HepG2 (cell line): ENCODE data around the gene AMDHD1. TPM values are rescaled to one million over a fixed set of nuclear protein-coding genes. Genes with fewer than 3 reads are reported as not detected.
A peak's percentile ranks its signal among the peaks of the same experiment; 100 is the strongest.

Experiments used
- ADNP ChIP-seq: sonication (generic); formaldehyde crosslinking; IDR thresholded peaks from 2 replicates; pipeline ENCODE4 v1.4.0; 2020; ENCODE audit warnings: missing genetic modification reagents
- FOXK1 ChIP-seq: sonication (generic); formaldehyde crosslinking; IDR thresholded peaks from 2 replicates; pipeline ENCODE4 v1.4.0; 2020; ENCODE audit warnings: low read depth, missing genetic modification reagents, borderline replicate concordance
- FOXO1 ChIP-seq: sonication (generic); formaldehyde crosslinking; IDR thresholded peaks from 2 replicates; pipeline ENCODE4 v1.4.0; 2020; ENCODE audit warnings: missing genetic modification reagents
- HNRNPH1 ChIP-seq: fragments of 200-400 bp; formaldehyde crosslinking; optimal IDR thresholded peaks from 2 replicates; pipeline ENCODE3; 2017; ENCODE audit warnings: mild to moderate bottlenecking, low read depth, low read length
- KDM2A ChIP-seq: sonication (generic); formaldehyde crosslinking; IDR thresholded peaks from 2 replicates; pipeline ENCODE4 v1.4.0; 2020; ENCODE audit warnings: low read depth, missing genetic modification reagents, borderline replicate concordance
- KDM5A ChIP-seq: fragments of 200-600 bp; sonication (generic); IDR thresholded peaks from 2 replicates; pipeline ENCODE4 v1.7.0; 2018; ENCODE audit warnings: antibody characterized with exemption, mild to moderate bottlenecking, low read length, borderline replicate concordance
- RBM22 ChIP-seq: fragments of 200-400 bp; formaldehyde crosslinking; optimal IDR thresholded peaks from 2 replicates; pipeline ENCODE3; 2017; ENCODE audit warnings: mild to moderate bottlenecking, low read length, moderate library complexity
- SALL2 ChIP-seq: sonication (generic); formaldehyde crosslinking; IDR thresholded peaks from 2 replicates; pipeline ENCODE4 v1.8.1; 2023; ENCODE audit warnings: mild to moderate bottlenecking, missing genetic modification reagents, inconsistent platforms
- ZFAT ChIP-seq: sonication (generic); formaldehyde crosslinking; conservative IDR thresholded peaks from 2 replicates; pipeline ENCODE4 v1.8.1; 2023; ENCODE audit warnings: missing genetic modification reagents, inconsistent platforms
- ZFYVE20 ChIP-seq: sonication (generic); formaldehyde crosslinking; IDR thresholded peaks from 2 replicates; pipeline ENCODE4 v1.8.0; 2023; ENCODE audit warnings: low read depth, mild to moderate bottlenecking, moderate library complexity, missing genetic modification reagents, borderline replicate concordance
- ZIK1 ChIP-seq: sonication (generic); formaldehyde crosslinking; IDR thresholded peaks from 2 replicates; pipeline ENCODE4 v1.5.0; 2020; ENCODE audit warnings: mild to moderate bottlenecking, low read depth, missing genetic modification reagents, borderline replicate concordance
- ZNF674 ChIP-seq: sonication (generic); formaldehyde crosslinking; IDR thresholded peaks from 2 replicates; pipeline ENCODE4 v1.5.0; 2020; ENCODE audit warnings: low read depth, mild to moderate bottlenecking, missing genetic modification reagents
- polyA plus RNA-seq, 8 experiments: library from polyadenylated mRNA; depleted of rRNA in 3 of 8; stranded (reverse) in 7 of 8; unstranded in 1 of 8; fragments of >200 nt; fragmentation: Illumina TruSeq in 4 of 8; extraction: Trizol in 4 of 8; gene quantifications; 2 replicates each; pipeline versions ENCODE4 v1.2.1 to v1.2.3, GENCODE V29; 2011 to 2016; ENCODE audit warnings: low read depth in 4 of 8, missing spikeins in 1 of 8, mixed read lengths in 1 of 8; ENCODE audit not compliant: insufficient read depth in 1 of 8
- total RNA-seq, 5 experiments: library from RNA; depleted of rRNA; stranded (reverse); fragments of >200 nt; fragmentation: Illumina TruSeq; extraction: Trizol; gene quantifications; 2 replicates each; pipeline ENCODE4 v1.2.3, GENCODE V29; 2016; ENCODE audit warnings: low read depth in 1 of 5
- TF ChIP-seq, protein P1 (sequence below): sonication (generic); formaldehyde crosslinking; conservative IDR thresholded peaks from 2 replicates; pipeline ENCODE4 v1.4.0; 2020; ENCODE audit warnings: missing genetic modification reagents
- TF ChIP-seq, protein P2 (sequence below): sonication (generic); formaldehyde crosslinking; IDR thresholded peaks from 2 replicates; pipeline ENCODE4 v1.4.0; 2020; ENCODE audit warnings: mild to moderate bottlenecking, missing genetic modification reagents, borderline replicate concordance
- TF ChIP-seq, protein P3 (sequence below): sonication (generic); formaldehyde crosslinking; IDR thresholded peaks from 2 replicates; pipeline ENCODE4 v1.4.0; 2020; ENCODE audit warnings: missing genetic modification reagents, borderline replicate concordance
- TF ChIP-seq, protein P4 (sequence below): sonication (generic); formaldehyde crosslinking; conservative IDR thresholded peaks from 2 replicates; pipeline ENCODE4 v1.4.0; 2020; ENCODE audit warnings: missing genetic modification reagents
- TF ChIP-seq, protein P5 (sequence below): sonication (generic); formaldehyde crosslinking; IDR thresholded peaks from 2 replicates; pipeline ENCODE4 v1.8.0; 2022; ENCODE audit warnings: mild to moderate bottlenecking, missing genetic modification reagents, moderate library complexity

The AMDHD1 gene
- total and polyA plus RNA-seq, 2 of the 13 experiments (the other 11 are each of a cell fraction or from before 2014, with no cell fraction given) = 6.5 to 29.6 TPM

DNA sequence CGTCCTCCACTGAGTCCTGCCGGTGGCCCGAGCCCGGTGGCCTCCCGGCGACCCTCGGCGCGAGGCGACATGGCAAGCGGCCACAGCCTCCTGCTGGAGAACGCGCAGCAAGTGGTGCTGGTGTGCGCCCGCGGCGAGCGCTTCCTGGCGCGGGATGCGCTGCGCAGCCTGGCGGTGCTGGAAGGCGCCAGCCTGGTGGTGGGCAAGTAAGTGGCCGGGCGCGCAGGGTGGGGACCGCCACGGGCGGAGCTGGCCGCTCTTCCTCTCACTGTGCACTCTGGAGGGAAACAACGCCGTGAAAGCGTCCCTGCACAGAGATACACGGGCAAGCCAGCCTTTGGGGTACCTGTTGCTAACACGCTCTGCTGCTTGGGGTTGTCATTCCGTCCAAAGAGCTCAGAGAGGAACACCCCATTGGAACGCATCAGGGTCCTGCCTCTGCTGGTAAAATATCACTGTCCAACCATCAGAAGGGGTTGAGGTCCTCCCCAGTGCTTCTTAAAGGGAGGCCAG, at the start of gene AMDHD1 (continued):
- TF ChIP-seq, protein P1, sequence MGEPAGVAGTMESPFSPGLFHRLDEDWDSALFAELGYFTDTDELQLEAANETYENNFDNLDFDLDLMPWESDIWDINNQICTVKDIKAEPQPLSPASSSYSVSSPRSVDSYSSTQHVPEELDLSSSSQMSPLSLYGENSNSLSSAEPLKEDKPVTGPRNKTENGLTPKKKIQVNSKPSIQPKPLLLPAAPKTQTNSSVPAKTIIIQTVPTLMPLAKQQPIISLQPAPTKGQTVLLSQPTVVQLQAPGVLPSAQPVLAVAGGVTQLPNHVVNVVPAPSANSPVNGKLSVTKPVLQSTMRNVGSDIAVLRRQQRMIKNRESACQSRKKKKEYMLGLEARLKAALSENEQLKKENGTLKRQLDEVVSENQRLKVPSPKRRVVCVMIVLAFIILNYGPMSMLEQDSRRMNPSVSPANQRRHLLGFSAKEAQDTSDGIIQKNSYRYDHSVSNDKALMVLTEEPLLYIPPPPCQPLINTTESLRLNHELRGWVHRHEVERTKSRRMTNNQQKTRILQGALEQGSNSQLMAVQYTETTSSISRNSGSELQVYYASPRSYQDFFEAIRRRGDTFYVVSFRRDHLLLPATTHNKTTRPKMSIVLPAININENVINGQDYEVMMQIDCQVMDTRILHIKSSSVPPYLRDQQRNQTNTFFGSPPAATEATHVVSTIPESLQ = no peak
- TF ChIP-seq KDM2A (CRISPR knock-in tag) (0 out of 2 replicates have a peak, but pooled peaks have one; percentile 41), ZFYVE20 (CRISPR knock-in tag) (0 out of 2 replicates have a peak, but pooled peaks have one; percentile 38), FOXO1 (CRISPR knock-in tag) (no peak), ZFAT (CRISPR knock-in tag) (no peak), ZIK1 (CRISPR knock-in tag) (no peak), ZNF674 (no peak), RBM22 (no peak), ADNP (CRISPR knock-in tag) (no peak), KDM5A (0 out of 2 replicates have a peak, but pooled peaks have one; percentile 35), SALL2 (CRISPR knock-in tag) (peak; percentile 87; the same call in 1 of the 2 replicates), HNRNPH1 (no peak), FOXK1 (CRISPR knock-in tag) (no peak)
- TF ChIP-seq, protein P2, sequence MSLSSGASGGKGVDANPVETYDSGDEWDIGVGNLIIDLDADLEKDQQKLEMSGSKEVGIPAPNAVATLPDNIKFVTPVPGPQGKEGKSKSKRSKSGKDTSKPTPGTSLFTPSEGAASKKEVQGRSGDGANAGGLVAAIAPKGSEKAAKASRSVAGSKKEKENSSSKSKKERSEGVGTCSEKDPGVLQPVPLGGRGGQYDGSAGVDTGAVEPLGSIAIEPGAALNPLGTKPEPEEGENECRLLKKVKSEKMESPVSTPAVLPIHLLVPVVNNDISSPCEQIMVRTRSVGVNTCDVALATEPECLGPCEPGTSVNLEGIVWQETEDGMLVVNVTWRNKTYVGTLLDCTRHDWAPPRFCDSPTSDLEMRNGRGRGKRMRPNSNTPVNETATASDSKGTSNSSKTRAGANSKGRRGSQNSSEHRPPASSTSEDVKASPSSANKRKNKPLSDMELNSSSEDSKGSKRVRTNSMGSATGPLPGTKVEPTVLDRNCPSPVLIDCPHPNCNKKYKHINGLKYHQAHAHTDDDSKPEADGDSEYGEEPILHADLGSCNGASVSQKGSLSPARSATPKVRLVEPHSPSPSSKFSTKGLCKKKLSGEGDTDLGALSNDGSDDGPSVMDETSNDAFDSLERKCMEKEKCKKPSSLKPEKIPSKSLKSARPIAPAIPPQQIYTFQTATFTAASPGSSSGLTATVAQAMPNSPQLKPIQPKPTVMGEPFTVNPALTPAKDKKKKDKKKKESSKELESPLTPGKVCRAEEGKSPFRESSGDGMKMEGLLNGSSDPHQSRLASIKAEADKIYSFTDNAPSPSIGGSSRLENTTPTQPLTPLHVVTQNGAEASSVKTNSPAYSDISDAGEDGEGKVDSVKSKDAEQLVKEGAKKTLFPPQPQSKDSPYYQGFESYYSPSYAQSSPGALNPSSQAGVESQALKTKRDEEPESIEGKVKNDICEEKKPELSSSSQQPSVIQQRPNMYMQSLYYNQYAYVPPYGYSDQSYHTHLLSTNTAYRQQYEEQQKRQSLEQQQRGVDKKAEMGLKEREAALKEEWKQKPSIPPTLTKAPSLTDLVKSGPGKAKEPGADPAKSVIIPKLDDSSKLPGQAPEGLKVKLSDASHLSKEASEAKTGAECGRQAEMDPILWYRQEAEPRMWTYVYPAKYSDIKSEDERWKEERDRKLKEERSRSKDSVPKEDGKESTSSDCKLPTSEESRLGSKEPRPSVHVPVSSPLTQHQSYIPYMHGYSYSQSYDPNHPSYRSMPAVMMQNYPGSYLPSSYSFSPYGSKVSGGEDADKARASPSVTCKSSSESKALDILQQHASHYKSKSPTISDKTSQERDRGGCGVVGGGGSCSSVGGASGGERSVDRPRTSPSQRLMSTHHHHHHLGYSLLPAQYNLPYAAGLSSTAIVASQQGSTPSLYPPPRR (CRISPR knock-in tag) = peak; percentile 30; the same call in 1 of the 2 replicates
- TF ChIP-seq, protein P3, sequence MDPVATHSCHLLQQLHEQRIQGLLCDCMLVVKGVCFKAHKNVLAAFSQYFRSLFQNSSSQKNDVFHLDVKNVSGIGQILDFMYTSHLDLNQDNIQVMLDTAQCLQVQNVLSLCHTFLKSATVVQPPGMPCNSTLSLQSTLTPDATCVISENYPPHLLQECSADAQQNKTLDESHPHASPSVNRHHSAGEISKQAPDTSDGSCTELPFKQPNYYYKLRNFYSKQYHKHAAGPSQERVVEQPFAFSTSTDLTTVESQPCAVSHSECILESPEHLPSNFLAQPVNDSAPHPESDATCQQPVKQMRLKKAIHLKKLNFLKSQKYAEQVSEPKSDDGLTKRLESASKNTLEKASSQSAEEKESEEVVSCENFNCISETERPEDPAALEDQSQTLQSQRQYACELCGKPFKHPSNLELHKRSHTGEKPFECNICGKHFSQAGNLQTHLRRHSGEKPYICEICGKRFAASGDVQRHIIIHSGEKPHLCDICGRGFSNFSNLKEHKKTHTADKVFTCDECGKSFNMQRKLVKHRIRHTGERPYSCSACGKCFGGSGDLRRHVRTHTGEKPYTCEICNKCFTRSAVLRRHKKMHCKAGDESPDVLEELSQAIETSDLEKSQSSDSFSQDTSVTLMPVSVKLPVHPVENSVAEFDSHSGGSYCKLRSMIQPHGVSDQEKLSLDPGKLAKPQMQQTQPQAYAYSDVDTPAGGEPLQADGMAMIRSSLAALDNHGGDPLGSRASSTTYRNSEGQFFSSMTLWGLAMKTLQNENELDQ (CRISPR knock-in tag) = no peak
- TF ChIP-seq, protein P4, sequence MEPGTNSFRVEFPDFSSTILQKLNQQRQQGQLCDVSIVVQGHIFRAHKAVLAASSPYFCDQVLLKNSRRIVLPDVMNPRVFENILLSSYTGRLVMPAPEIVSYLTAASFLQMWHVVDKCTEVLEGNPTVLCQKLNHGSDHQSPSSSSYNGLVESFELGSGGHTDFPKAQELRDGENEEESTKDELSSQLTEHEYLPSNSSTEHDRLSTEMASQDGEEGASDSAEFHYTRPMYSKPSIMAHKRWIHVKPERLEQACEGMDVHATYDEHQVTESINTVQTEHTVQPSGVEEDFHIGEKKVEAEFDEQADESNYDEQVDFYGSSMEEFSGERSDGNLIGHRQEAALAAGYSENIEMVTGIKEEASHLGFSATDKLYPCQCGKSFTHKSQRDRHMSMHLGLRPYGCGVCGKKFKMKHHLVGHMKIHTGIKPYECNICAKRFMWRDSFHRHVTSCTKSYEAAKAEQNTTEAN (CRISPR knock-in tag) = 0 out of 2 replicates have a peak, but pooled peaks have one; percentile 68
- TF ChIP-seq, protein P5, sequence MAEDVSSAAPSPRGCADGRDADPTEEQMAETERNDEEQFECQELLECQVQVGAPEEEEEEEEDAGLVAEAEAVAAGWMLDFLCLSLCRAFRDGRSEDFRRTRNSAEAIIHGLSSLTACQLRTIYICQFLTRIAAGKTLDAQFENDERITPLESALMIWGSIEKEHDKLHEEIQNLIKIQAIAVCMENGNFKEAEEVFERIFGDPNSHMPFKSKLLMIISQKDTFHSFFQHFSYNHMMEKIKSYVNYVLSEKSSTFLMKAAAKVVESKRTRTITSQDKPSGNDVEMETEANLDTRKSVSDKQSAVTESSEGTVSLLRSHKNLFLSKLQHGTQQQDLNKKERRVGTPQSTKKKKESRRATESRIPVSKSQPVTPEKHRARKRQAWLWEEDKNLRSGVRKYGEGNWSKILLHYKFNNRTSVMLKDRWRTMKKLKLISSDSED (CRISPR knock-in tag) = no peak
